ENCODE results near the gene AOPEP. TPM values are rescaled to one million over a fixed set of nuclear protein-coding genes. Genes with fewer than 3 reads are reported as not detected.

Gene AOPEP
- polyA plus RNA-seq, 1 experiment = 40.0 TPM

DNA sequence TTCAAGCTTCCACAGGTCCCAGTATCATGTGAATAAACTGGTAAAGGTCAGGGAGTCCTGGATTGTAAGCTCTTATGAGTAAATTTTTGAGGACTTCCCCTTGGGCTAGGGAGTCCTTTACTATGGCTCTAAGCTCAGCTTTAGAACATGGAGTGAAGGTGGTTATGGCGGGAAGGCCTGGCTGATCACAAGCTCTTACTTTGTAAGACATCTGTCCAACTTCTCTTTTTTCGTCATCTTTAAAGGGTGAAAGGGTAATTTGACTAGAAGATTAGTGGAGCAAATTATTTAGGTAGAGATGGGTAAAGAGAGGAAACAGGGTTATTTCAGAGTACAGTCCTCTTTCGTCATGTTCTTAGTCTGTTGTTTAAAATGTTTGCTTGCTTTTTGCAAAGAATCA, 155.4 kb downstream of the AOPEP start:
- no peak overlapping the region for H3K4me3 ChIP-seq (ENCODE audit: low read depth, low read length)
- DNase-seq (ENCODE audit: low read depth, low spot score) = no peak
- CTCF ChIA-PET = interaction anchor here (1.3 to 1.5 kb wide), 2 partner anchors 144 to 286 kb away, joined by 3 to 4 read pairs; no protein-coding TSS in a partner anchor
- TF ChIP-seq, protein P1, sequence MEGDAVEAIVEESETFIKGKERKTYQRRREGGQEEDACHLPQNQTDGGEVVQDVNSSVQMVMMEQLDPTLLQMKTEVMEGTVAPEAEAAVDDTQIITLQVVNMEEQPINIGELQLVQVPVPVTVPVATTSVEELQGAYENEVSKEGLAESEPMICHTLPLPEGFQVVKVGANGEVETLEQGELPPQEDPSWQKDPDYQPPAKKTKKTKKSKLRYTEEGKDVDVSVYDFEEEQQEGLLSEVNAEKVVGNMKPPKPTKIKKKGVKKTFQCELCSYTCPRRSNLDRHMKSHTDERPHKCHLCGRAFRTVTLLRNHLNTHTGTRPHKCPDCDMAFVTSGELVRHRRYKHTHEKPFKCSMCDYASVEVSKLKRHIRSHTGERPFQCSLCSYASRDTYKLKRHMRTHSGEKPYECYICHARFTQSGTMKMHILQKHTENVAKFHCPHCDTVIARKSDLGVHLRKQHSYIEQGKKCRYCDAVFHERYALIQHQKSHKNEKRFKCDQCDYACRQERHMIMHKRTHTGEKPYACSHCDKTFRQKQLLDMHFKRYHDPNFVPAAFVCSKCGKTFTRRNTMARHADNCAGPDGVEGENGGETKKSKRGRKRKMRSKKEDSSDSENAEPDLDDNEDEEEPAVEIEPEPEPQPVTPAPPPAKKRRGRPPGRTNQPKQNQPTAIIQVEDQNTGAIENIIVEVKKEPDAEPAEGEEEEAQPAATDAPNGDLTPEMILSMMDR (IDR thresholded peaks at IDR 0.05; ENCODE audit: low read depth, low read length) = no peak
- no peak overlapping the region for H3K27ac ChIP-seq (ENCODE audit: low read depth, low read length)
- H3K27me3 ChIP-seq (ENCODE audit: control insufficient read depth, insufficient read depth, low read length) = no peaks in the 10 kb centered on the region
- POLR2A ChIA-PET = no interaction called here
- H3K9me3 ChIP-seq (ENCODE audit: control insufficient read depth, insufficient read depth, low read length) = no peaks in the 10 kb centered on the region

DNA sequence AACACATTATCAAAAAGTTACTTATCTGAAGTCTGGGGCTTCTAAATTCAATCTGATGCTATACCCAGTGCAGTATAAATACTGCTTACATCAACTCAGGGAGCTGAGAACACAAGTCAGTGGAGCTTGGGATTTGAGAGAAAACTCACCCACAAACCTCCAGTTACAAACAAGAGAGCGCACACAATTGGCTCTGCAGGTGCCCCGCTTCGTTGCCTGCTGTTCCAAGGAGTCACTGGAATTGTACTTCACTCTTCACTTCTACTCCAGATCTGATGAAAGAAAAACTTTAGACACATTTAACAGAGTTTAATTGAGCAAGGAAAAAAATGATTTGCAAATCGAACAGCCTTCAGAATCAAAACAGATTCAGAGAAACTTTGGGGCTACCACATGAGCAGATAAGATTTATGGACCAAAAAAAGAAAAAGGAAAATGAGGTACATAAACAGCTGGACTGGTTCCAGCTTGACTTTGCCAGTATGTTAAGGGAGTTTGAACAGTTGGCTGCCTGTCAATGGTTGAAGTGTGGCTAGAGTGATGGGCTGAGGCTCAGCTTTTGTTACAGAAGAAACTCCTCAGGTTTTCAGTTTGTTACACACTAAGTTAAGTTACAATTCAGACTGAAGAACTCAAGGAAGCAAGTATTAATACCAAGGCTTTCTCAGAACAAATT, 156.6 kb downstream of the AOPEP start:
- Histone ChIP-seq H3K9me3 (ENCODE audit: control insufficient read depth, insufficient read depth, low read length) (no peaks in the 10 kb centered on the region), H3K4me3 (ENCODE audit: low read depth, low read length) (no peak overlapping the region), H3K27ac (ENCODE audit: low read depth, low read length) (no peak overlapping the region), H3K27me3 (ENCODE audit: control insufficient read depth, insufficient read depth, low read length) (no peaks in the 10 kb centered on the region)
- ChIA-PET POLR2A (no interaction called here), CTCF (interaction anchor here (0.6 kb wide), 1 partner anchor 162 kb away, joined by 3 read pairs; no protein-coding TSS in a partner anchor)
- TF ChIP-seq, protein P1 (IDR thresholded peaks at IDR 0.05; ENCODE audit: low read depth, low read length) = no peak
- no peak for DNase-seq (ENCODE audit: low read depth, low spot score)

DNA sequence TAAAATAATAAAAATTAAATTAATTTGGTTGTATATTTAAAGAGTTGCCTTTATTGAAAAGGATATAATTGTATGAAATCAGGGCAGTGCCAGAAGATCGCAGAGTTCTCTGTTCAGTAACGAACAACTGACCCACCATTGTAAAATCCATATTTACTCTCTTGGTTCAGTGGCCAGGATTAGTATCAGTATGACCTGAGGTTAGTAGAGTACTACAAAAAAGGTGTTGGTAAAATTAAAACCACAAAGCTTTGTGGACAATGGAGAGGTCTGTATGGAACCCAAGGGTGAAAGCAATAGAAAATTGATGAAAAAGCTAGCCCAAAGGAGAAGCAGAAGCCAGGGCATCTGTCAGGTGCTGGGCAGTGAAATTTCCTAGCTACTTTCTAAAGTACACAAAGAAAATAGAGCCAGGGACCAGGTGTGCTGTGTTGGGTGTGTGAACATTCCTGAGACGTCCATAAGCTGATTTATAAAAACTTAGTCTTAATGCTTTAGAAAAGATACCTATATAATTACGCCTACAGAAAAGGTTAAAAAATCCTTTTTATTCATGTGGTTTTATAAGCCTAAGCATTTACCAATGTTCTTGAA, 159.5 kb downstream of the AOPEP start:
- DNase-seq (ENCODE audit: low read depth, low spot score) = no peak
- H3K4me3 ChIP-seq (ENCODE audit: low read depth, low read length) = no peak overlapping the region
- H3K27ac ChIP-seq (ENCODE audit: low read depth, low read length) = no peak overlapping the region
- no peaks in the 10 kb centered on the region for H3K27me3 ChIP-seq (ENCODE audit: control insufficient read depth, insufficient read depth, low read length)
- POLR2A ChIA-PET = interaction anchor here (0.6 to 0.7 kb wide), 2 partner anchors 33 to 132 kb away, joined by 6 to 7 read pairs; no protein-coding TSS in a partner anchor
- CTCF ChIA-PET = interaction anchor here (0.7 to 1.3 kb wide), 2 partner anchors 13 to 34 kb away, joined by 5 to 6 read pairs; no protein-coding TSS in a partner anchor
- TF ChIP-seq, protein P1 (IDR thresholded peaks at IDR 0.05; ENCODE audit: low read depth, low read length) = no peak
- no peaks in the 10 kb centered on the region for H3K9me3 ChIP-seq (ENCODE audit: control insufficient read depth, insufficient read depth, low read length)

DNA sequence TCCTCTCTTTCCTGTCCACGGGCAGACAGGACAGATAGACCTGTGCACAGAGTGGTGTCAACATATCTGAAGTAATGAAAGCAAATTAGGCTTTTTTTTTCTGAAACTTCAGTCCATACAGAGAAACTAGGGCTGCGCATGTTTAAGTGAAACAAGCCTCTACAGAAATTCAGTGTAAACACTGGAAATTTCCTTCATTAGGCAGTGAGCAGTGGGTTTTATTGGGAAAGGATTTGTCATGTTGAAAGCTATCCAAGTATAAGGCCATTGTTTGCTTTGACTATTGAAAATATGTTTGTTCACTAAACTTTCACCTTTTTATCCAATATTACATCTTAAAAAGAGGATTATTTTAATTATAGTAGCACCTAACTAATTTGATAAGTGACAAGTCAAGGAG, 161.2 kb downstream of the AOPEP start:
- no peaks in the 10 kb centered on the region for H3K9me3 ChIP-seq (ENCODE audit: control insufficient read depth, insufficient read depth, low read length)
- POLR2A ChIA-PET = no interaction called here
- TF ChIP-seq, protein P1 (IDR thresholded peaks at IDR 0.05; ENCODE audit: low read depth, low read length) = no peak
- DNase-seq (ENCODE audit: low read depth, low spot score) = no peak
- H3K27ac ChIP-seq (ENCODE audit: low read depth, low read length) = no peak overlapping the region
- H3K4me3 ChIP-seq (ENCODE audit: low read depth, low read length) = no peak overlapping the region
- no peaks in the 10 kb centered on the region for H3K27me3 ChIP-seq (ENCODE audit: control insufficient read depth, insufficient read depth, low read length)
- CTCF ChIA-PET = no interaction called here

DNA sequence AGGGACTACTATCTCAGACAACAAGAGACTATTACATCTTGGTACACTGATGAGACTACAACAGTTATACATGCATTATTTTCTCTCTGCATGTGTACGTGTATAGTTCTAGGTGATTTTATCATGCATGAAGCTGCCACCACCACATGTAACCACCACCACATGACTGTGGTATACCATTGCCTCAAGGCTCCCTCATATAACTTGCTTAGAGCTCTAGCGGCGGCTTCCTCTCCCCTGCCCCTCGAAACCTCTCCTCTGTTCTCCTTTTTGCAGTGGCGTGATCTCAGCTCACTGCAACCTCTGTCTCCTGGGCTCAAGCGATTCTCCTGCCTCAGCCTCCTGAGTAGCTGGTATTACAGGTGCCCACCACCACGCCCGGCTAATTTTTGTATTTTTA, 162.3 kb downstream of the AOPEP start:
- Histone ChIP-seq H3K27ac (ENCODE audit: low read depth, low read length) (no peak overlapping the region), H3K9me3 (ENCODE audit: control insufficient read depth, insufficient read depth, low read length) (no peaks in the 10 kb centered on the region), H3K4me3 (ENCODE audit: low read depth, low read length) (no peak overlapping the region), H3K27me3 (ENCODE audit: control insufficient read depth, insufficient read depth, low read length) (no peaks in the 10 kb centered on the region)
- no peak for DNase-seq (ENCODE audit: low read depth, low spot score)
- TF ChIP-seq, protein P1 (IDR thresholded peaks at IDR 0.05; ENCODE audit: low read depth, low read length) = no peak
- POLR2A ChIA-PET = no interaction called here
- CTCF ChIA-PET = no interaction called here
